Subcutaneous adipose tissue (tissue), 4 donors: ENCODE results near the gene FOXJ1. TPM values are rescaled to one million over a fixed set of nuclear protein-coding genes. Genes with fewer than 3 reads are reported as not detected.

Experiments
- CTCF ChIP-seq: fragments of 450-650 bp; IDR thresholded peaks from one replicate; pipeline ENCODE4 v1.5.1; 2016; ENCODE audit warnings: low read depth, mild to moderate bottlenecking, control low read depth, antibody characterized with exemption, moderate library complexity
- total RNA-seq, 4 donors: library from RNA; depleted of rRNA; stranded (reverse); fragments of >200 nt; gene quantifications; one replicate each; pipeline ENCODE4 v1.1.0, GENCODE V29; 2016

The FOXJ1 gene
- total RNA-seq = not detected

DNA sequence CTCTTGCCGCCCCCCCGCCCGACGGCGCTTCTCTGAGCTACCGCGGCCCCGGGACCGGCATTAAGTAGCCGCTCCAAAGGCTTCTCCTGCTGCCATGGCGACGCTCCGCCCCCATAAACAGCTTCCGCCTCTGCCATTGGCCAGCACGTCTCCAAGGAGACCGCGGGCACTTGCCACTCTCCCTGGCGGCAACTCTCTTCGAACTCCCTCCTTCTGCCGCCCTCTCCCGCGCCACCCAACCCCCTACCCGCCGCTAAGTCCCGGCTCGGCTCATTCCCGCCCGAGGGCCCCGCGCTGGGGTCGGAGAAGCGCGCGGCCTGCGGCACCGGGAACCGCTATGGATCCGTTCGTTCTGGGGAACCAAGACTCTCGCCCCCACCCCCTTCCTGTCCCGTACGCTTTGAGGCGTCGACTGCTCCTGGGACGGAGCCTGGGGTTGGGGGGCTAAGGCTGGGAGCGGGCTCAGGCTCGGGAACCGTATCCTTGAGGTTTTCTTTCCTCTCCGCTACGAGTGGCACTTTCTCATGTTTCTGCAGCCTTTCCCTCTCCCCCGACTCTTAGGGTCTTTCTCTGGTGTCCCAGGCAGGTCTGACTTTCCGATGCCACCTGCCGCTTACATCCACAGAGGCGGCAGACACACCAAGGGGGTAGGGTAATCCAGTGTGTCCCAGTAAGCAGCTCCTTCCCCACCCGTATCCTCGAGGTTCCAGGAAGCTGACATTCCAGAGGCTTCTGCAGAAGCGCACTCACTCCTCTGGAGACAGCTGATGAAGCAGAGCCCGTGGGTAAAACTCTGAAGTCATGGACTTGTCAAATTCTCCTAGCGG lies at the start of gene FOXJ1:
TSS of gene FOXJ1 (minus strand) at position 34 of the 827 bp plus-strand sequence. CDS start 850 bp downstream, outside the sequence.
- no peak for TF ChIP-seq CTCF

- no peak for TF ChIP-seq CTCF
These were observed 48.7 kb upstream of the FOXJ1 start for GRCh38 chr17:76189741-76190140.

GRCh38 chr17:76189247-76189646 lies 48.2 kb upstream of the FOXJ1 start:
- TF ChIP-seq CTCF = no peak

DNA sequence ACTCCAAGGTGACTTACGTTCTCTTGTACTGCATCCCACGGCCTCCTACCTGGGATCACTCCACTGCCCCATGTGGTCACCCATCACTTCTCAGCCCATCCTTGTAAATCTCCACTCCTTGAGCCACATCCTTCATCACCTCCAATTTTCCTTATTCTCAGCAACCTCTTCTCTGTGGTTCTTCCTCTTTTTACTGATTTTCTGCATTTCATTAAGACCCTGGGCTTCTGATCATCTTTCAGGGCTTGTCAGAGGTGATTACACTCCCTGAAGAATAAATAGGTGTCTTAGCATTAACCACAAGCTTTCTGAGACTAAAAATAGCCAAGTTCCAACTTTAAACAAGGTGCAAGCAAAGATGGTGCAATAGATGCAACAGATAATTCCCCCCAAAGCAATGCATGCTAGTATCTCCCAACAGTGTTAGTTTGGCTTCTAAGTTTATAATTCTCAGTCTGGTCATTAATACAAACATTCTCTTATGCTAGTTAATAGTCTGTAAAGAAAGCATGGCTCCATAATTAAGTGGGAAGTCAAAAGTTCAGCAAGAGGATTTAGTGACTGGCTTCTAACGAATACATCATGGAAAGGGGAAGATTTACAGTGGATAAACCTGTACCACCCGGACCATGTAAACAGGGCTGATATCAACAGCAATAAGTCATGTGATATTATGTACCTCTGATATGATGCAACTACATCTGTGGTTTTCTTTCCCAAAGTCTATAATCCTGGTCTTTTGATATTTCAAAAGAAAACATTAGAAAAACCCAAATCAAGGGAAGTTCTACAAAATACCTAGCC lies 47.4 kb upstream of the FOXJ1 start:
- TF ChIP-seq CTCF = no peak

GRCh38 chr17:76184290-76184689 lies 43.2 kb upstream of the FOXJ1 start:
- TF ChIP-seq CTCF = no peak

DNA sequence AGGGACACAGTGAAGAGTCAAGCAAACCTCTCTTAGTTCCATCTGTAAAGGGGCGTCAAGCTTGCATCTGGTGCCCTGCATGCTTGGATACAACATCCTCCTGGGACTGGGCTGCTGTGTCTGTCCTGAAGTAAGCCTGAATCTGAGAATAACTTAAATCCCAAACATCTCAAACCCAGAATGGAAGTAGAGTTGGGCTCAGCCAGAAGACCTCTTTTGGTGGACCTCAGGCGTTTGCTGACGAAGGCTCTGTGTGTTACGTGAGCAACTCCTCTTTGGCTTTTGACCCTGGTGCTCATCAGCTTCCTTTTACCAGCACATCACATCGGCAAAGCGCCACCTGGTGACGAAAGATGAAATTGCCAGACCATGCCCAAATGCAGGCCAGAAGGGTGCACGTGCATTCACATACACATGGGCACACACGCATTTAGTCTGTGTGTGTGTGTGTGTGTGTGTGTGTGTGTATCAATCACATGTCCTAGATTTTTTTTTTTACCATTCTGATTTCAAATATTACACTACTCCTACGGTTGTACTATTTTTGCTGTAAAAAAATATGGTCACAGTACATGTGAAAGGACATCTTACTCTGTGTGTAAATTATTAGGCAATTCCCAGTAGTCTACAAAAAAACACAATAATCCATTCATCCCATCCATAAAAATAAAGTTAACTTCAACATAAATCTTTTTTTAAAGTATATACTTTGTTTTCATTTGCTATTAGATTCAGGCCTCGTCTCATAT lies 41.1 kb upstream of the FOXJ1 start:
- no peak for TF ChIP-seq CTCF
